Subcutaneous adipose tissue (tissue), 4 donors: ENCODE data around the gene TAF5L. TPM values are rescaled to one million over a fixed set of nuclear protein-coding genes. Genes with fewer than 3 reads are reported as not detected.

Source experiments
- total RNA-seq, 4 donors: library from RNA; depleted of rRNA; stranded (reverse); fragments of >200 nt; gene quantifications; one replicate each; pipeline ENCODE4 v1.1.0, GENCODE V29; 2016
- TF ChIP-seq, protein P1 (sequence below): fragments of 450-650 bp; IDR thresholded peaks from one replicate; pipeline ENCODE4 v1.5.1; 2016; ENCODE audit warnings: low read depth, mild to moderate bottlenecking, control low read depth, antibody characterized with exemption, moderate library complexity

TAF5L gene
- total RNA-seq, 4 donors from 2014 or later = 11.9 to 19.9 (median 18.9) TPM

DNA sequence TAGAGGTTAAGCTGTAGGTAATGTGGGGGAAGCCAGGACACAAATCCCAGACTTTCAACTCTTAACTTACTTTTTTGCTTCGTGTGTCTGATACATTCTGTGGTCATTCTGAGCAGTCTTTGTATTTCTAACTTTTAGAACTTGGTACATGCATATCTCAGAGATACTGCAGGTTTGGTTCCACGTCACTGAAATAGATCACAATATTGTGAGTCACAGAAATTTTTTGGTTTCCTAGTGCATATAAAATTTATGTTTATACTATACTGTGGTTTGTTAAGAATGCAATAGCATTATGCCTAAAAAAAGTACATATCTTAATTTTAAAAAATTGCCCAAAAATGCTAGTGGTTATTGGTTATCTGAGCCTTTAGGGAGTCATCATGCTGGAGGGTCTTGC lies 3.3 kb upstream of the TAF5L start:
- TF ChIP-seq, protein P1, sequence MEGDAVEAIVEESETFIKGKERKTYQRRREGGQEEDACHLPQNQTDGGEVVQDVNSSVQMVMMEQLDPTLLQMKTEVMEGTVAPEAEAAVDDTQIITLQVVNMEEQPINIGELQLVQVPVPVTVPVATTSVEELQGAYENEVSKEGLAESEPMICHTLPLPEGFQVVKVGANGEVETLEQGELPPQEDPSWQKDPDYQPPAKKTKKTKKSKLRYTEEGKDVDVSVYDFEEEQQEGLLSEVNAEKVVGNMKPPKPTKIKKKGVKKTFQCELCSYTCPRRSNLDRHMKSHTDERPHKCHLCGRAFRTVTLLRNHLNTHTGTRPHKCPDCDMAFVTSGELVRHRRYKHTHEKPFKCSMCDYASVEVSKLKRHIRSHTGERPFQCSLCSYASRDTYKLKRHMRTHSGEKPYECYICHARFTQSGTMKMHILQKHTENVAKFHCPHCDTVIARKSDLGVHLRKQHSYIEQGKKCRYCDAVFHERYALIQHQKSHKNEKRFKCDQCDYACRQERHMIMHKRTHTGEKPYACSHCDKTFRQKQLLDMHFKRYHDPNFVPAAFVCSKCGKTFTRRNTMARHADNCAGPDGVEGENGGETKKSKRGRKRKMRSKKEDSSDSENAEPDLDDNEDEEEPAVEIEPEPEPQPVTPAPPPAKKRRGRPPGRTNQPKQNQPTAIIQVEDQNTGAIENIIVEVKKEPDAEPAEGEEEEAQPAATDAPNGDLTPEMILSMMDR = no peak

DNA sequence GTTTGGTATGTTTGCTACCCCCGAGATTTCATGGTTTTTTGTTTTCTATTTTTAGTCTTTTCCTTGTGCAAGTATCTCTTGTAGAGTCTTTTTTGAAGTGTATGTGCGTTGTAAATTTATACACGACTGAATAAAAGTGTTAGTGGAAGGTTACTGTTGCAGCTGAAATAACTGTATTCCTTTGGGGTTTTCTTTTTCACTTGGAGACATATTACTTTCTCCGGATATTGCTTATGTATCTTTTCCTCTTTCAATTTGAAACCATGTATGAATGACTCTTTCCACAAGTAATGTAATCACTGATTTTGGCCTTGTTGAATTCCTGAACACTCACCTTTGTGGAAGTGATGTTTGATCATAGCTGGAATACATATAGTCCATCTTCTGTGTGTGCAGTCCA lies 1.1 kb upstream of the TAF5L start:
- TF ChIP-seq, protein P1 = no peak

DNA sequence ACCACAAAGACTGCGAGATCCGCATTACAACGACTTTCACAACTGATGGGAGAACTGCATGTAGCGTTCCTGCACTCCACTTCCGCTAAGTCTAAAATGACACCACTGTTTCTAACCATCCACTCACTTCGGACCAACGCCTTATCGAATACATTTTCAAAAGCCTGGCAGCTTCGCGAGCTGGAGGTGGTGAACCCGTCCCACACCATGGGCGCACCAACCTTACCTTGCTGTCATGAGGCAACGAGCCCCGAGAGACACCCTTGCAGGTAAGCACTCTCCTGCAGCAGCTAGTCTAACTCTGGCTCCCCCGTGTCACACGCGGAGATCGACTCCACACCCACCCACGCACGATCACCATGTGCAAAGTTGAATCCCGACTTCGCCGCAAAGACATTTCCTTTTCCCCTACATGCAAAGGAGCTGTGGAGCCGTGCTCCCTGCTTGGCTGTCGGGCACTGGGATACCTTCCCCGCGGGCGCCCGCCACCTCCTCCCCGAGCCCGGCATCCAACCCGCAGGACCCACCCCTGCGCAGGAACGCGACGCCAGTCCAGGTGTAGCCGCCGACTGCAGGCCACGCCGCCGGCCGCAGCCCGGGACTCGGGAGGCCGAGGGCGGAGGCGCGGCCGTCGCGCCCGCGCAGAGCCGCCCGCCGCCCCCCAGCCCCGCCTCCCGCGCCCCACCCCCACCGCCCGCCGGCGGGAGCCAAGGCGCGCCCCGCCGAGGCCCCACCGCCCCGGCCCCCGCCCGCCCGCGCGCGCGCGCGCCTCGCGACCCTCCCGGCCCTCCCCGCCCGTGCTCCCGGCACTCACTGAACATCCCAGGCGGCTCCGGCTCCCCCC lies 629 bp downstream of the TAF5L start:
- TF ChIP-seq, protein P1 = no peak

DNA sequence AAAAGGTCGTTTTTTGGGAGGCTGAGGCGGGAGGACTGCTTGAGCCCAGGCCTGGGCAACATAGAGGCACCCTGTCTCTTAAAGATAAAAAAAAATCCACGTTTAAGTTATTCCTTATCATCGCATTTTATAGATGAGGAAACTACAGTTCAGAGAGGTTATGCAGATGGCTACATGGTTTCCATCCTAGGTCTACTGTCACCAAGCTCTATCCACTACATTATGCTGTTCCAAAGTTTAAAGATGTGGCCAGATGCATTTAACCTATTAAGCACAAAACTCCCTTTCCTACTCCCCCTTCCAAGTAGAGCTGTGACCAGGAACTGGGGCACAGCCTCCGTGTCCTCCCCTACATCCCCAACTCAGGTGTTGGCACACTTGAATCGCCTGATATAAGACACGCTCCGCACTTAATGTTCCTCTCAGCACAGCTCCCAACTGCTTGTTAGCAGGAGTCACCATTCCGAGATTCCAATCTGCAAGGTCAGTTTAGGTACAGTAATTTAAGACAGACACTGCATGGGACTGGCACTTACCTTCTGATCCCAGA lies 1.3 kb downstream of the TAF5L start:
- TF ChIP-seq, protein P1 = no peak

DNA sequence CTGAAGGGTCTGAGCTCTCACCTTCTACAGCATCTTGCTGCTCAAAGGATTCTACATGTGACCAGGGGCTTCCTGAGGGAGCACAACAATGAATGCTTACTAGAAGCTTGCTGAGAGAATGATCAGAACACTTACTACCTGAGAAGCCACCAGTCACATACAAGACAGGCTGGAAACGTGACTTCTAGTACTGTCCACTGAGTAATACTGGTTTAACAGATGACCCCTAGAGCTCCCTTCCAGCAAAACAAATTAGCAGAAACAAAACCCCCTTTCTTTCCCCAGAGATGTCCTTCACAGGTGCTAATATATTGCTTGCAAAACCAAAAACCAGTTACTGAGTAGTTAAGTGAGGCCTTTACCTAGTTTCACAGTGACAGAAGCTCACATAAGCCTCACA lies 2.1 kb downstream of the TAF5L start:
- TF ChIP-seq, protein P1 = no peak

DNA sequence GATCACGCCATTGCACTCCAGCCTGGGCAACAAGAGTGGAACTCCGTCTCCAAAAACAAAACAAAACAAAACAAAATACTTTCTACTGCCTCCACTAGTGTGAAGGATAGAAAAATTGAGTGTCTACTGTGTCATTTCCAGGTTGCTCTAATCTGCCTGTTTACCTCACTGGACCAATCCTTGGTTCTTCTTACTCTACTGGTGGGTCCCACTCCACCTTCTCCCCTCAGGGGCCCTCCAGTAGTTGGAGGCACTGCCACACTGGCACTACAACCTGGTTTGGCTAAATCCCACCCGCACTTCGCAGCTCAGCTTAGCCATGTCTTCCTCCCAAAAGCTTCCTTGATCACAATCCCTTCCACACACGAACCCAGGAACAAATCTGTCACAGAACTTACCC lies 2.7 kb downstream of the TAF5L start:
- TF ChIP-seq, protein P1 = no peak

DNA sequence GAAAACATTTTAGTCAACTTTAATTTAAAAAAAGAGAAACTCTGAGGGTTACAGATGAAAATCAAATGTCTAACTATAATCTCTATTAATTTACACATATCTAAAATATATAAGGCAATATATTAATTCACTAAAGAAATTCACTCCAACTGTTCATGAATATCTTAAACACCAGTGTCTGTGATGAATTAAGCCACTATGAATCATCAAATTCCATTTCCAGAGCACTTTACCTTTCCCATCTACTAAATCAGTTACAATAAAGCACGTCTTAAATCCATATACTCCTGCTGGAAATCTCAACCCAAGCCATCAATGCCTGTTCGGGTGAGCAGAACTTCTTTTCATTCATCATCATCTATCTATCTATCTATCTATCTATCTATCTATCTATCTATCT lies 4.3 kb downstream of the TAF5L start:
- TF ChIP-seq, protein P1 = no peak
